ENCODE data around the gene THSD7B.

Gene THSD7B

DNA sequence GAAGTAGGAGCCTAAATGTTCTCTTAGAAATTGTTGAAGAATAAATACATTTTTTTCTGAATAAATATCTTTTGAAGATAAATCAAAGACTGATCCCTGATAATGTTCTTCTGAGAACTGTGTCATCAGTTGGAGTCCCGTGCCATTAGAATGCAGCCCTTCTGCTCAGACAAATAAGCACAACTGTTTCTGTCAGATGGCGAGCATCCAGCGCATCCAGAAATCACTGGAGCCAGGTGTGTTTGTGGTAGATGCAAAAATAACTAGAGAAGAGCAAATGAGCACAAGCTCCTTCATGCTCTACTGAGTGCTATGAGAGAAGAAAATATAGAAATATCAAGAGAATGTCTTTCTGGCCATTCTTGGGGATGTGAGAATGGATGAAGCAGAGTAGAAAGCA is 573.7 kb downstream of the THSD7B start:
- TF ChIP-seq ZNF274 (IDR thresholded peaks at IDR 0.05; ENCODE audit: low read depth, low read length) = no peak
- H3K4me3 ChIP-seq (ENCODE audit: low read length) = no peak overlapping the region

DNA sequence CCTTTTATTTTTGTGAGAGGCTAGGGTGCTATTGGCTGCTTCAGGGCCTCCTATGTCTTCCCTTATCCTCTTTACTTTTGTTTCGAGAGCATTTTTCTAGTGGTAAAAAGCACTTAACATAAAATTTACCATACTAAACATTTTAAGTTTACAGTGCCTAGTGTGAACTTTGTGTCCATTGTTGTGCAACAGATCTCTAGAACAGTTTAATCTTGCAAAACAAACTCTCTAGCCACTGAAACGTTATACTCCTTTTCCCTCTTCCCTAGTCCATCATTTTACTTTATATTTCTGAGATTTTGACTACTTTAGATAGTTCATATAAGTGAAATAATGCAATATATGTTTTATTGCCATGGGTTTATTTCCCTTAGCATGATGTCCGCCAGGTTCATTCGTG is 580.6 kb downstream of the THSD7B start:
- no peak overlapping the region for H3K4me3 ChIP-seq (ENCODE audit: low read length)
- TF ChIP-seq ZNF274 (IDR thresholded peaks at IDR 0.05; ENCODE audit: low read depth, low read length) = no peak

DNA sequence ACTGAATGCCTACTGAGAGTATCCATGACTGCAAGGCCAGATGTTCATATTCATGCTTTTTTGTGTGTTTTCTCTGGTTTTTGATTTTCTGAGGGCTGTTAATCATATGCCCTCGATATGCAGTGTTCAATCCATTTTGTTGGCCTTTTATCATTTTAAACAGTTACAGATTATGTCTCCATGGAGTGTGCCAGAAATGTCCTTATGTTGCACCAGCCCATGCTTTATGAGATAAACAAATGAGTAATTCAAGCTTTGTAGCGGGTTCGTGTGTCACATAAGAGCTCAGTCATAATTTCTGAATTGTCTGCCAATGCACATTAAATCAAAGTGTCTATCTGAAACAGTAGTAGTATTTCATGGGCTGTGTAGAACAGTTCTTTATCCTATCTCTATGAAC is 583.0 kb downstream of the THSD7B start:
- no peak for TF ChIP-seq ZNF274 (IDR thresholded peaks at IDR 0.05; ENCODE audit: low read depth, low read length)
- H3K4me3 ChIP-seq (ENCODE audit: low read length) = no peak overlapping the region

DNA sequence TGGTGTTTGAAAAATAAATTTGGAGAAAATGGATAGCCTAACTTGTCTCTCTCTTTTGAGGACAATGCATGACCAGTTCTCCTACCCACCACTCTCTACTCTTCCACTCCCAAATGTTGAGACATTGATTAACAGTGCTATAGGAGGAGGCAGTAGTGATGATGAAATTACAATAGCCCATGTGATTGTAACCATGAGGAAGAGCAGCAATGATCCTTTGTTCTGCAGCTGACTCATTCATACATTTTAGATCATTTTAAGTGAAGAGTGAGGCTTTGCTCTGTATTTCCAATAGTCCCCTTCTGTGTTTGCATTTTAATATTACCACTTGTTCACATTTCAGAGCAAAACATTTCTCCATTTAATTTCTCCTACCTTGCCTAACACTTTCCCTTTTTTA is 592.3 kb downstream of the THSD7B start:
- H3K4me3 ChIP-seq (ENCODE audit: low read length) = no peak overlapping the region
- no peak for TF ChIP-seq ZNF274 (IDR thresholded peaks at IDR 0.05; ENCODE audit: low read depth, low read length)

DNA sequence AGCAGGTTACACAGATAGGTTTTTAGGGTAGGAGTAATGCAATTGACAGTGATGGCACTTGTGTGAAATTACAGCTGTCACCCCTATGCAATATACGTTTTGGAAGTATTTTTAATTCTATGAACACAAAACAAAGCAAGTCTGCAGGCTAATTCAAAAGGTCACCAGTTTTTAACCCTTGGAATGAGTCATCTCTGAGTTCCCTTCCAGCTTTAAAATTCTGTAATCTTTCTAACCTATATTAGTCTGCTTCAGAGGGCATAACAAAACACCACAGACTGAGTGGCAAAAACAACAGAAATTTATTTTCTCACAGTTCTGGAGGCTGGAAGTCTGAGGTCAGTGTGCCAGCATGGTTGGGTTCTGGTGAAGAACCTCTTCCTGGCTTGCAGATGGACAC is 602.0 kb downstream of the THSD7B start:
- no peak for TF ChIP-seq ZNF274 (IDR thresholded peaks at IDR 0.05; ENCODE audit: low read depth, low read length)
- no peak overlapping the region for H3K4me3 ChIP-seq (ENCODE audit: low read length)

DNA sequence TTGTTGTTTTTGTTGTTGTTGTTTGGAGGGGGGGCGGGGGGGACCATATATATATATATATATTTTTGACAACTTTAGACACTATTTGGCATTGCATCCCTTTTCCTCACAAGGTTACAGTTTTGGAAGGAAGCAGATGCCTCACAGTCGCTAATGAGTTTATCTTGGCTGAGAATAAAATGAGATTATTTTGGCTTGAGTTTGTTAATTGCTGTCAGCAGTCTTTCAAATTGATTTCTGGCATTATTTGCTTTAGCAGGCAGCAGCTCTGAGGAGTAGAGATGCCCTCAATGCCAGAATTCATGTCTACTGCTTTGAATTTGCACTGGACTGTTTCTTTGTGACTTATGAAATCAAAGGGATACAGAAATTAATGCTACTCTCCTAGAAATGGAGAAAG is 603.8 kb downstream of the THSD7B start:
- no peak overlapping the region for H3K4me3 ChIP-seq (ENCODE audit: low read length)
- no peak for TF ChIP-seq ZNF274 (IDR thresholded peaks at IDR 0.05; ENCODE audit: low read depth, low read length)

DNA sequence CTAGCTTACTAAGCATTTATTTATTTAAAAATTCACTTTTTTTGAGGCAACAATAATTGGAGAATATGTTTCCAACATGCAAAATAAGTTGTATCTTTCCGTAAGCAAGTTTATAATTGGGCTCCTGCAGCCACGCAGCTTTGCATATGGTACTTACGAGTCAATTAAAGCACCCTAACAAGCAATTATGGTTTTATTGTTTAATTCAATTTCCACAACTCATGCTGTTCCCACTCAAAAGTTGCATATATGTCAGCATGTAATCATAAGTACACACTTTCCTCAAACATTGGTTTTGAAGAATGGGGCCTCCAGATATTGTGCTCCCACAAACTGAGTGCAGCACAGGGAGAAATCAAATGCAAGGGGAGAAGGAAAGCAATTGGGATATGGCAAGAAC is 613.8 kb downstream of the THSD7B start:
- TF ChIP-seq ZNF274 (IDR thresholded peaks at IDR 0.05; ENCODE audit: low read depth, low read length) = no peak
- no peak overlapping the region for H3K4me3 ChIP-seq (ENCODE audit: low read length)

DNA sequence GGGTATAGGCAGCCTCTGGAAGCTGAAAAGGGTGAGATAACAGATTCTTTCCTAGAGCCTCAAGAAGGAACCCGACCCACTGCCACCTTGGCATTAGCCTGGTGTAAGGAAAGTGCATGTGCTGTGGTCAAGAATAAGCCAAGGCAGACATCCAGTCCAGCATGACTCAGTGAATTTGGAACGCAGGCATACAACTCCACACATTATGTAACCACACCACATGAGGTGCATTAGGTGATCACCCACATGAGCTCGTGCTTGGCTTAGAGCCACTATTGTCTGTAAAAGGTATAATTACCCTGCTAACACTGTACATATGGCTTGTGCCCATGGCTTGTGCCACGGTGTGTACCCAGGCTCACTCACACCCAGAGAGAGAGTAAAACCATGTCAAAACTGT is 615.3 kb downstream of the THSD7B start:
- TF ChIP-seq ZNF274 (IDR thresholded peaks at IDR 0.05; ENCODE audit: low read depth, low read length) = no peak

DNA sequence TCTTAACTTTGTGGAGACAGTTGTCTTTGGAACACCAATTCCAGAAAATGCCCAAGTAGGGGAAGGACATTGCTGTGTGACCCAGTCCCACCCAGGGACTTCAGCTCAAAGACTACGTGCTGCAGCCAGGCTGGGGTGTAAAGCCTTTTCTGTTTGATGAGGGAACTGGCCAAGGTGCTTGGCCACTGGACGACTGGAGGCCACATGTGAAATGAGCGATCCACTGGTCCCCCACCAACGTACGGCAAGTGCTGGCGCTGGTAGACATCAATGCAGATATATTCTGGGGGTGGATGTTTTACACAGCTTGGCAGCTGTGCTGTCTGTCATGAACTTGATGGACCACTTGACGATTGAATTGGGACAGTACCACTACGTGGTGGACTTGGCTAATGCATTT is 616.4 kb downstream of the THSD7B start:
- no peak overlapping the region for H3K4me3 ChIP-seq (ENCODE audit: low read length)
- TF ChIP-seq ZNF274 (IDR thresholded peaks at IDR 0.05; ENCODE audit: low read depth, low read length) = no peak

More for the DNA sequence above, 615.3 kb downstream of the THSD7B start:
- no peak overlapping the region for H3K4me3 ChIP-seq (ENCODE audit: low read length)

DNA sequence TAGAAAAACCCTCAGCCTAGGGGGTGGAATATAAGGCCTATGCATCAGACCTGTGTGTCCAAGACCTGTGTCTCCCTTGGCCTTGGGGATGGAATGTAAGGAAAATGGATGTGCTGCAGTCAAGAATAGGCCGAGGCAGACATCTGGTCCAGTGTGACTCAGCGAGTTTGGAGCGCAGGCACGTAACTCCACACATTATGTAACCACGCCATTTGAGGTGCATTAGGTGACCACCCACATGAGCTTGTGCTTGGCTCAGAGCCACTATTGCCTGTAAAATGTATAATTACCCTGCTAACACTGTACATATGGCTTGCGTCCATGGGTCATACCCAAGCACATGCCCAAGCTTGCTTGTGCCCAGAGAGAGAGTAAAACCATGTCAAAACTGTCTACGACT is 618.0 kb downstream of the THSD7B start:
- no peak overlapping the region for H3K4me3 ChIP-seq (ENCODE audit: low read length)
- no peak for TF ChIP-seq ZNF274 (IDR thresholded peaks at IDR 0.05; ENCODE audit: low read depth, low read length)

DNA sequence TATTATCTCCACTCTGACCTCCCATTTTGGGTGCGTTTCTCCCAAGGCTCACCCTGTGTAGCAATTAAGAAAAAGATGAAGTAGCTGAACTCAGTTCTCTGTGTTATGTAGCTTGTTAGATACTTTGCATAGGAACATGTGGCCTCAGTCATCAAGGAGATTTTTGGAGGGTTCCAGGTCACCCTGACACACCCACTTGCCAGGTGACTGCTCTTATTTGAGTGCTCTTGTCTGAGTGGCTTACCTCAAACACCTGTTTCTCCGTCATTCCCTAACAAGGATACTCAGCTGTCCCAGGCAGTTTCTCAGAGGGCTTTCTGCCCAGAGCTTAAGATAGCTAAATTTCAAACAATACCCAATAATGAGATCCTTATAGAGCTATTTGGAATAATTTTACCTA is 621.7 kb downstream of the THSD7B start:
- no peak for TF ChIP-seq ZNF274 (IDR thresholded peaks at IDR 0.05; ENCODE audit: low read depth, low read length)
- no peak overlapping the region for H3K4me3 ChIP-seq (ENCODE audit: low read length)

DNA sequence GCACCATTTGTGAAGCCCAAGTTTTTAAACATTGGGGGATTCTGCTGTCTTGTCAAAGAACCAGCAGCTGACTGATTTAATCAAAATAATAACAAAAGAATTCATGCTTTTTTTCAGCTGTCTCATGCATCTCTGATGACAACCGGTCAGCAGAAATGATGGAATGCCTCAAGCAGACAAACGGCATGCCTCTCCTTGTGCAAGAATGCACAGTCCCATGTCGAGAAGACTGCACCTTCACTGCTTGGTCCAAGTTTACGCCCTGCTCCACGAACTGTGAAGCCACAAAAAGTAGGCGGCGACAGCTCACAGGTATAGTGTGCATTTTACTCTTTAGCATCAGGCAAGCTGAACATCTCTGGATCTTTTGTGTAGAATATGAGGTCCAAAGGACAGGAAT is 640.2 kb downstream of the THSD7B start:
- no peak for TF ChIP-seq ZNF274 (IDR thresholded peaks at IDR 0.05; ENCODE audit: low read depth, low read length)
- H3K4me3 ChIP-seq (ENCODE audit: low read length) = no peak overlapping the region

DNA sequence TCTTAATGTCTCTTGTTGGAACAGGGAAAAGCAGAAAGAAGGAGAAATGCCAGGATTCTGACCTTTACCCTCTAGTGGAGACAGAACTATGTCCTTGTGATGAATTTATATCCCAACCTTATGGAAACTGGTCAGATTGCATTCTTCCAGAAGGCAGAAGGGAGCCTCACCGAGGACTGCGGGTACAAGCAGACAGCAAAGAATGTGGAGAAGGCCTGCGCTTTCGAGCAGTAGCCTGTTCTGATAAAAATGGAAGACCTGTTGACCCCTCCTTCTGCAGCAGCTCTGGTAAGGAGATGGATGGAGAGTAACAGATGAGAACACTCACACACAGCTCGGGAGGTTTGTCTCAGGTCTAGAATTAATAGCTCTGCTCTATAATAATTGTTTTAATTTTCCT is 646.2 kb downstream of the THSD7B start:
- no peak for TF ChIP-seq ZNF274 (IDR thresholded peaks at IDR 0.05; ENCODE audit: low read depth, low read length)
- no peak overlapping the region for H3K4me3 ChIP-seq (ENCODE audit: low read length)

DNA sequence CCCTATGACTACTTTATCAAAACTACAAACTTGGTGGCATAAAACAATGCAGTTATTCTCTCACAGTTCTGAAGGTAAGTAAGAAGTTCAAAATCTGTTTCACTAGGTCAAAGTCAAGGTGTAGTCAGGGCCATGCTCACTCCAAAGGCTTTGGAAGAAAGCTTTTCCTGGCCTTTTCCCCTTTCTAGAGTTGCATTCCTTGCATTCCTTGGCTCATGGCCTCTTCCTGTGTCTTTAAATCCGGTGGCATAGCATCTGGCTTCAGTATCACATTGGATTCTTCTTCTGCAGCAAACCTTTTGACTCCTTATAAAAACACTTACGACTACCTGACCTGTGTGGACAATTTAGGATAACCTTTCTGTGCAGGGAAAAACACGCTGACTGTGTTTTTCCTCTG is 655.4 kb downstream of the THSD7B start:
- no peak for TF ChIP-seq ZNF274 (IDR thresholded peaks at IDR 0.05; ENCODE audit: low read depth, low read length)
- no peak overlapping the region for H3K4me3 ChIP-seq (ENCODE audit: low read length)

DNA sequence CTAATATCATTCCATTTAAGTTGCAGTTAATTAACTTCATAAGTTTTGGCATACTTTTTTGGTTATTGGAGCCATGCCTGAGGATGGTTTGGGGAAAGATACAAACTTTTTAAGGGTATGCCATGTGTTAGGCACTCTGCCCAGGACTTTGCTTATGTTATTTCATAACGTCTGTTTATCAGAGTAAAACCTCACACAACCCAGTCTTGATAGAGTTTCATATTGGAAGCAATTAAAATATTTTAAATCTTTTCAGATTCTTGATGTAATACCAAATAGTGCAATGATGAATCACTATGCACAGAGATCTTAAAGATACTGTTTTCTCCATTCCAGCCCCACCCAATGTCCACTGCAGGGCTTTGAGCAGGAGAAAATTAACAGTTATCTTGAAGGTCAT is 669.8 kb downstream of the THSD7B start:
- no peak overlapping the region for H3K4me3 ChIP-seq (ENCODE audit: low read length)
- TF ChIP-seq ZNF274 (IDR thresholded peaks at IDR 0.05; ENCODE audit: low read depth, low read length) = no peak

DNA sequence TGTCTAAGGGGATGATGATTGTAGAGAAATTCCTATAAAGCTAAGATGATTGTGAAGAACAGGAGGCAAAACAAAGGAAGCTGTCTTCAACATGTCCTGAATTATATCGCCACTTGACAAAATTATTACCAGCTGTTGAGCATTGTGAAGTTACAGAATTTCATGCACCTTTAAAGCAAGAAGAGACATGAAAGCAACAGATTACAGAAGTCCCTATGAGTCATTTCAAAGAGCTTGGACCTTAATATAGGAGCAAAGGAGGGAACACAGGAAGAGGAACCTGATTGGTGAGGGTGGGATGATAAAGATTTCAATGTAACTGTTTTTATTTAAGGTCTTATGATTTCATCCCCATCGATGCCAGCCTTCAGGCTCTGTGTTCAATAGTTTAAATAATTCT is 672.0 kb downstream of the THSD7B start:
- no peak for TF ChIP-seq ZNF274 (IDR thresholded peaks at IDR 0.05; ENCODE audit: low read depth, low read length)
- H3K4me3 ChIP-seq (ENCODE audit: low read length) = no peak overlapping the region

DNA sequence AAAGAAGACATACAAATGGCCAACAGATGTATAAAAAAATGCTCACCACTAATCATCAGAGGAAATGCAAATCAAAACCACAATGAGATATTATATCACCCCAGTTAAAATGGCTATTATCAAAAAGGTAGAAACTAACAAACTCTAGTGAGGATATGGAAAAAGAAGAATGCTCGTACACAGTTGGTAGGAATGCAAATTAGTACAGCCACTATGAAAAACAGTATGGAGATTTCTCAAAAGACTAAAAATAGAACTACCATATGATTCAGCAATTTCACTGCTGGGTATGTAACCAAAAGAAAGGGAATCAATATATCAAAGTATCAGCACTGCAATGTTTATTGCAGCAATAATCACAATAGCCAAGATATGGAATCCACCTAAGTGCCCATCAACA is 679.6 kb downstream of the THSD7B start:
- no peak for TF ChIP-seq ZNF274 (IDR thresholded peaks at IDR 0.05; ENCODE audit: low read depth, low read length)
- H3K4me3 ChIP-seq (ENCODE audit: low read length) = no peak overlapping the region

All from GM08714 (cell line).